ENCODE results near the gene SLC10A7. TPM values are rescaled to one million over a fixed set of nuclear protein-coding genes. Genes with fewer than 3 reads are reported as not detected.

SLC10A7 gene
- total and polyA plus RNA-seq, 2 experiments from 2014 or later: 1.9 to 2.9 TPM

GRCh38 chr4:146271466-146271865, 250.3 kb downstream of the SLC10A7 start:
- no peaks in the 10 kb centered on the region for H3K9me3 ChIP-seq (ENCODE audit: low read depth)
- H3K27me3 ChIP-seq: no peaks in the 10 kb centered on the region
- no peaks in the 10 kb centered on the region for H3K4me1 ChIP-seq (ENCODE audit: low read depth)
- no peak for DNase-seq (ENCODE audit: low read depth in 1 of 2, low spot score in 1 of 2)
- no peaks in the 10 kb centered on the region for H3K36me3 ChIP-seq
- no peak overlapping the region for H3K27ac ChIP-seq
- no peak for TF ChIP-seq CTCF (IDR thresholded peaks at IDR 0.05; ENCODE audit: low read depth, low read length)
- H3K4me3 ChIP-seq: no peak overlapping the region

GRCh38 chr4:146269228-146269653, 252.5 kb downstream of the SLC10A7 start:
- no peak overlapping the region for H3K4me3 ChIP-seq
- no peak for DNase-seq (ENCODE audit: low read depth in 1 of 2, low spot score in 1 of 2)
- no peaks in the 10 kb centered on the region for H3K27me3 ChIP-seq
- H3K27ac ChIP-seq: no peak overlapping the region
- no peaks in the 10 kb centered on the region for H3K36me3 ChIP-seq
- H3K9me3 ChIP-seq (ENCODE audit: low read depth): no peaks in the 10 kb centered on the region
- H3K4me1 ChIP-seq (ENCODE audit: low read depth): no peaks in the 10 kb centered on the region
- TF ChIP-seq CTCF (IDR thresholded peaks at IDR 0.05; ENCODE audit: low read depth, low read length): no peak

- no peak for TF ChIP-seq CTCF (IDR thresholded peaks at IDR 0.05; ENCODE audit: low read depth, low read length)
- Histone ChIP-seq H3K27me3 (no peaks in the 10 kb centered on the region), H3K27ac (no peak overlapping the region), H3K9me3 (ENCODE audit: low read depth) (no peaks in the 10 kb centered on the region), H3K36me3 (no peaks in the 10 kb centered on the region), H3K4me3 (no peak overlapping the region), H3K4me1 (ENCODE audit: low read depth) (no peaks in the 10 kb centered on the region)
- peak in 1 of 2 donors; percentile 67 for DNase-seq (ENCODE audit: low read depth in 1 of 2, low spot score in 1 of 2)
Measured at GRCh38 chr4:146267826-146268225, 253.9 kb downstream of the SLC10A7 start.

- Histone ChIP-seq H3K4me3 (no peak overlapping the region), H3K9me3 (ENCODE audit: low read depth) (no peaks in the 10 kb centered on the region), H3K27me3 (no peaks in the 10 kb centered on the region), H3K27ac (no peak overlapping the region), H3K4me1 (ENCODE audit: low read depth) (no peaks in the 10 kb centered on the region), H3K36me3 (no peaks in the 10 kb centered on the region)
- TF ChIP-seq CTCF (IDR thresholded peaks at IDR 0.05; ENCODE audit: low read depth, low read length): no peak
- no peak for DNase-seq (ENCODE audit: low read depth in 1 of 2, low spot score in 1 of 2)
Measured at GRCh38 chr4:146265950-146266490, 255.7 kb downstream of the SLC10A7 start.

GRCh38 chr4:146263793-146264192, 257.9 kb downstream of the SLC10A7 start:
- Histone ChIP-seq H3K27me3 (no peaks in the 10 kb centered on the region), H3K4me3 (no peak overlapping the region), H3K36me3 (no peaks in the 10 kb centered on the region), H3K27ac (no peak overlapping the region), H3K9me3 (ENCODE audit: low read depth) (no peaks in the 10 kb centered on the region), H3K4me1 (ENCODE audit: low read depth) (no peaks in the 10 kb centered on the region)
- DNase-seq (ENCODE audit: low read depth in 1 of 2, low spot score in 1 of 2): no peak
- TF ChIP-seq CTCF (IDR thresholded peaks at IDR 0.05; ENCODE audit: low read depth, low read length): no peak

All from cardiac muscle cell (in vitro differentiated cells and primary cell).